HG03342 (cell line): ENCODE results near the gene RAC2.

Source experiments
- ATAC-seq: cut with Tn5 transposase; IDR thresholded peaks from one replicate; pipeline ENCODE4 v1.9.1; 2021; ENCODE audit warnings: mild to moderate bottlenecking, moderate library complexity; ENCODE audit not compliant: unreplicated experiment

Gene RAC2

DNA sequence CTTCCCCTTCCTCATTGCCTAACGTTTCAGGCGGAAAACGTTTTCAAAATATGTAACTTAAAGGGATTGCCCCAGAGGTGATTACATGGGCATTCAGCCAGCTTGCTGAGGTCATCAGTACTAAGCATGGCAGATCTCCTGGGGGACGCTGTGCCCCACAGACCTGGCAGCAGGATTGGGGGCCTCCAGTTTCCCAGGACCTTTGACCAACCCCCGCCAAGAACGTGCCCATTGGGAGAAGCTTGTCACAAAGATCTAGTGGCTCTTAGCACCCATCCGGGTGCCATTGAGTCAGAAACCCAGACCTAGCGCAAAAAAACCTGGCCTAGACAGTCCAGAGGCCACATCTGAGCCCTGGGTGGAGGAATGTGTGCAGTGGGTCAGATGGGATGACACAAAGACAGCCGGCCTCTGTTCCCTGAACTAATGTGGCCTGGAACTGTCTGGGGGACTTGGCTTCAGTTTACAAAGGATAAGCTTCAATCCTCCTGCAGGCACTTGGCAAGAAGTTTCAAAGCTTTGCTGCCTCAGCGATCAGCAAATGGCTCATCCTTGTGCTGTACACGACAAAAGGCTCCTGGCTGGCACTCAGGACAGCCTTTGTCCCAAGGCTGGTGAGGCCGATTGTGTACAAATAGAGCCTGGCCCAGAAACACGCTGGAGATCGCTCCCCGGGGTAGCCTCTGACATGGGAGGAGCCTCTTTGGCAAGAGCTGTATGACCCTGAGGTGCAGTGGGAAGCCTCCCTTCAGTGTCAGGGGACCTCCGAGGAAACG lies 65.5 kb downstream of the RAC2 start:
- ATAC-seq: no peak

DNA sequence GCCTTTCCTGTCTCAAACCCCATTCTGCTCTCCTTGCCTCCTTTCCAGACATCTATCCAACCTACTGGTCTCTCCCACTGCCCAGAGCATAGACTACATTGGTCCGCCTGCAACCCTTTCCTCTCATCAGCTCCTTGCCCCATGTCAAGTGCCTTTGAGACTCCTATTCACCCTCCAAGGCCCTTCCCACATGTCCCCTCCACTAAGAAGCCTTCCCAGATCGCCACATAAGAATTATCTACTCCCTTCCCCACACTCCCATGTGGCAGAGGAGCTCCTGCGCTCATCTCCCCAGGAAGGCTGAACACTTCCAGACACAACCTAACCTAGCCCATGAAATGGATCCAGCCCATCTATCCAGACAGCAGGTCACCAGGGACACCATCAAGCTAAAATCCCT lies 66.3 kb downstream of the RAC2 start:
- no peak for ATAC-seq

DNA sequence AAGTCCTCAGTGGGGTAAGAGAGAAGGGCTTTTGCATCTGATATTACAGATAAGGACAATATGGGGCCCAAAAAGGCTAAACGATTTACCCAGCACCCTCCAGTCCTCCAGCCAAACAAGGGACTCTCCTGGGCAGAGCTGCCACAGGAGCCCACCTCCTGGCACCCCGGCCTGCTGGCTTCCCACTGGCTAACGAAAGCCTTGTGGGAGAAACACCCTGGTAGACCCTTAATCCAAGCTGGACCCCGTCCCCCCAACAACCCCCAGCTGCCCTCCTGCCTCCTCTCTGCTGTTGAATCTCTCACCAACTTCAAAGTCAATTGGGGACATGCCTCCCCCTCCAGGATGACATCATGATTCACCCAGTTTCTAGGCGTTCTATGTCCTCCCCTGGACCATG lies 66.8 kb downstream of the RAC2 start:
- no peak for ATAC-seq

GRCh38 chr22:37176464-37177061 lies 67.5 kb downstream of the RAC2 start:
- ATAC-seq: no peak

DNA sequence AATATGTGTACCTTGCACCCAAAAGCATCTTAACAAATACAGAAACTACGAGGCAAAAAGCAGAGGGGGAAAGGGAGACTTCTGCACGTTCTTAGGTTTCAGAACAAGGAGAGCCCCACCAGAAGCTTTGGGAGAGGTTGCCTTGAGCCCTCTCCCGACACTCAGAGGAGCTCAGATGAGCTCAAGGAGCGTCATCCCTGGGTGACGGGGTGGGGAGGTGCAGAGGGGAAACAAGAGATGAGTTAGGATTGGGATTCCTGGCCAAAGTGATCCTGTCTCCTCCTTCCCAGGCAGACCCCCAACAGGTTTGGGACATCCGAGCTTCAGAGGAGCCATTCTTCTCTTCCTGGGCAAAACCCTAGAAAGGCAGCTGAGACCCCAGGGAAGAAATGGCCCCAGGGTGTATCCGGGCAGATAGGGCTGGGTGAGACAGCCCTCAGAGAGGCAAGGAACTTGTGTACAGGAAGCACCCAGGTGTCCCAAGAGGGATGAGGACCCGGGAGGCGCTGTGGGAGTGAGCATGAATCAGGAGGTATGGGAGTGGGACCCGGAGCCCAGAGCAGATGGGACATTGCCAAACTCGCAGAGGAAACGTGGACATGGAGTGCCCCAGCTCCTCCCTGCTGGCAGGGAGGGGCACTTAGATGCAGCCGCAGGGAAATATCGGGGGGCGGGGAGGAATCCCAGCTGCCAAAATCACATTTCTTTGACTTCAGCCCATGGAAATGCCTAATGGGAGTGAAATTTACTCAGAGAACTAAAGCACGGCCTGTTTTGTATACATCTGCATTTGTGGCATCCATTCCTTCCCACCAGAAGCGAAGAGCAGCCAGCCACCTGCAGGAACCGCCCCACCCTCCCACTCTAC lies 68.4 kb downstream of the RAC2 start:
- no peak for ATAC-seq
